ENCODE data around the gene TSSC4. TPM values are rescaled to one million over a fixed set of nuclear protein-coding genes. Genes with fewer than 3 reads are reported as not detected.

TSSC4 gene
- total RNA-seq, 1 donor from 2014 or later, result 59.7 TPM

DNA sequence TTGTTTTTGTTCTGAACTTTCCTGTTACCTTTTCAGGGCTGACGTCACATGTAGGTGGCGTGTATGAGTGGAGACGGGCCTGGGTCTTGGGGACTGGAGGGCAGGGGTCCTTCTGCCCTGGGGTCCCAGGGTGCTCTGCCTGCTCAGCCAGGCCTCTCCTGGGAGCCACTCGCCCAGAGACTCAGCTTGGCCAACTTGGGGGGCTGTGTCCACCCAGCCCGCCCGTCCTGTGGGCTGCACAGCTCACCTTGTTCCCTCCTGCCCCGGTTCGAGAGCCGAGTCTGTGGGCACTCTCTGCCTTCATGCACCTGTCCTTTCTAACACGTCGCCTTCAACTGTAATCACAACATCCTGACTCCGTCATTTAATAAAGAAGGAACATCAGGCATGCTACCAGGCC is 3.5 kb upstream of the TSSC4 start:
- intact Hi-C loops (cut with micrococcal nuclease), result no loop called here
- peak overlapping the region; percentile 46 for H3K27ac Mint-ChIP-seq
- peaks cover 50% of the 10 kb centered on the region for H3K4me1 Mint-ChIP-seq
- ATAC-seq (ENCODE audit: low read depth) (no peak), DNase-seq (no peak)
- TF ChIP-seq, protein P1, sequence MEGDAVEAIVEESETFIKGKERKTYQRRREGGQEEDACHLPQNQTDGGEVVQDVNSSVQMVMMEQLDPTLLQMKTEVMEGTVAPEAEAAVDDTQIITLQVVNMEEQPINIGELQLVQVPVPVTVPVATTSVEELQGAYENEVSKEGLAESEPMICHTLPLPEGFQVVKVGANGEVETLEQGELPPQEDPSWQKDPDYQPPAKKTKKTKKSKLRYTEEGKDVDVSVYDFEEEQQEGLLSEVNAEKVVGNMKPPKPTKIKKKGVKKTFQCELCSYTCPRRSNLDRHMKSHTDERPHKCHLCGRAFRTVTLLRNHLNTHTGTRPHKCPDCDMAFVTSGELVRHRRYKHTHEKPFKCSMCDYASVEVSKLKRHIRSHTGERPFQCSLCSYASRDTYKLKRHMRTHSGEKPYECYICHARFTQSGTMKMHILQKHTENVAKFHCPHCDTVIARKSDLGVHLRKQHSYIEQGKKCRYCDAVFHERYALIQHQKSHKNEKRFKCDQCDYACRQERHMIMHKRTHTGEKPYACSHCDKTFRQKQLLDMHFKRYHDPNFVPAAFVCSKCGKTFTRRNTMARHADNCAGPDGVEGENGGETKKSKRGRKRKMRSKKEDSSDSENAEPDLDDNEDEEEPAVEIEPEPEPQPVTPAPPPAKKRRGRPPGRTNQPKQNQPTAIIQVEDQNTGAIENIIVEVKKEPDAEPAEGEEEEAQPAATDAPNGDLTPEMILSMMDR (IDR thresholded peaks at IDR 0.05), result no peak
- CTCF ChIA-PET, result no interaction called here
- peaks cover 26% of the 10 kb centered on the region for H3K36me3 Mint-ChIP-seq (ENCODE audit: low read depth)
- H3K27me3 Mint-ChIP-seq, result no peaks in the 10 kb centered on the region
- no peaks in the 10 kb centered on the region for H3K9me3 Mint-ChIP-seq
- POLR2A ChIA-PET, result no interaction called here
- no peak overlapping the region for H3K4me3 Mint-ChIP-seq

DNA sequence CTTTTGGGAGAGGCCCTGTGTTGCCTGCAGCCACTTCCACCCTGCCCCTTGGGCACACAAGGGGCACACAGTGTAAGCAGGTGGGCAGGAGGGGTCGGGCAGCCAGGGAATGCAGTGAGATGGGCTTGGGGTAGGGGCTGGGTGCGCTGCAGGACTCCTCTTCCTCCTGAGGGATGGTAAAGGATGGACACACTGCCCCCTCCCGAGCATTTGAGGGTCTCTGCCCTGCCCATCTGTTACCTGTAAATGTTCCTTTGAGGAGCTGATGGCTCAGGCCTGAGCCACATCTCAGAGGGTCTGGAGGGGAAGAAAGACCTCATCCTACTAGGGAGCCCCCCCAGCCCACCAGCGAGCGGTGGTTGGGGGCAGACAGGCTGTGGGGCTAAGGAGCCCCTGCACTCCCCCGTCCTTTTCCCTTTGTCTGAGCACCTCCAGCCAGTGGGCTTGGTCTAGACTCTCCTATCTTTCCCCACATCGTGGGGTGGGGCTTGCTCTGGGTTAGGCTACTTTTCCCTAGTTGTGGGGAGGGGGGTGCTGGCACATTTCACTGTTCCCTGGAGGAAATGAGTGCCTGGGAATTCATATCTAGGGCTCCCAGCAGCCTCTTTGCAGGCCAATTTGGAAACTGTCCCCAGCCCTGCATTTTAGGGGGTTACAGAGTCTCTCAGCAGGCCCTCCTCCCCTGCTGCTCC is 1.7 kb upstream of the TSSC4 start:
- intact Hi-C loops (cut with micrococcal nuclease), result no loop called here
- Mint-ChIP-seq H3K9me3 (no peaks in the 10 kb centered on the region), H3K4me1 (peaks cover 40% of the 10 kb centered on the region), H3K27ac (peak overlapping the region; percentile 80), H3K36me3 (ENCODE audit: low read depth) (peaks cover 39% of the 10 kb centered on the region), H3K27me3 (no peaks in the 10 kb centered on the region), H3K4me3 (peak overlapping the region; percentile 88)
- TF ChIP-seq, protein P1 (IDR thresholded peaks at IDR 0.05), result no peak
- ATAC-seq (ENCODE audit: low read depth) (no peak), DNase-seq (no peak)
- ChIA-PET POLR2A (interaction anchor here (0.6 to 5.4 kb wide), 3 partner anchors 15 to 94 kb away, joined by 3 to 91 read pairs (median 23); no protein-coding TSS in a partner anchor), CTCF (interaction anchor here (1.4 to 3.1 kb wide), 3 partner anchors 22 to 201 kb away, joined by 3 to 30 read pairs (median 15); no protein-coding TSS in a partner anchor)

DNA sequence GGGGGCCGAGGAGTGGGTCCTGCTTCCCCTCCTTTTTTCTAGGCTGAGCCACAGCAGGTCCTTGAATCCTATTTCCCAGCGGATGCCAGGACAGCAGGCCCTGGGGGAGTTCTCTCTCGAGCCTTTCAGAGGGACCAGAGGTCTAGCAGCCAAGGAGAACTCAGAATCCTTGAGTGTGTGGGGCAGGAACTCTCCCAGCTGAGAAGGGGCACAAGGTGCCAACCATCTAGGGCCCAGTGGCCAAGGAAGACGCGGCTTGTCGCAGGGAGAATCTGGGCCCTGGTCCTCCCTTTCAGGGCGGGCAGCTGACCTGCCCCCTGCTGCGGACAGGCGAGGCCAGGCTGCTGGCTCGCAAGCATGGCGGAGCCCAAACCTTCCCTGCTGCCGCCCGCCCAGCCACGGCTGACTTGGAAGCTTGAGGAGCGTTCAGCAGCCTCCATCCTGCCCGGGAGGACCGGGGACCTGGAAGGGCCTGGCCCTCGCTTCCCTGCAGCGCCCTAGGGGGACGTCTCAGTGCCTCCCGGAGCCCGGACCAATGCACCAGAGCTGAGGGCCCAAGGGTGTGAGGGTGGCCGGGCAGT is 972 bp upstream of the TSSC4 start:
- Mint-ChIP-seq H3K4me3 (peak overlapping the region; percentile 88), H3K36me3 (ENCODE audit: low read depth) (peaks cover 45% of the 10 kb centered on the region), H3K9me3 (no peaks in the 10 kb centered on the region), H3K4me1 (peaks cover 32% of the 10 kb centered on the region), H3K27me3 (no peaks in the 10 kb centered on the region), H3K27ac (peak overlapping the region; percentile 73)
- POLR2A ChIA-PET, result interaction anchor here (1.2 to 5.6 kb wide), 7 partner anchors 9 to 451 kb away, joined by 3 to 91 read pairs (median 21); partner anchors contain the start of genes C11orf21, CD81 and TSPAN32
- DNase-seq (no peak), ATAC-seq (ENCODE audit: low read depth) (no peak)
- CTCF ChIA-PET, result interaction anchor here (1.3 to 3.1 kb wide), 6 partner anchors 18 to 201 kb away, joined by 3 to 30 read pairs (median 4); partner anchors contain the start of genes C11orf21 and TSPAN32
- intact Hi-C loops (cut with micrococcal nuclease), result loop anchor here (1.0 to 5.0 kb wide), 11 partner anchors 14 to 1398 kb away; partner anchors contain the start of genes CARS1, CD81, CDKN1C and LSP1
- TF ChIP-seq, protein P1 (IDR thresholded peaks at IDR 0.05), result no peak

DNA sequence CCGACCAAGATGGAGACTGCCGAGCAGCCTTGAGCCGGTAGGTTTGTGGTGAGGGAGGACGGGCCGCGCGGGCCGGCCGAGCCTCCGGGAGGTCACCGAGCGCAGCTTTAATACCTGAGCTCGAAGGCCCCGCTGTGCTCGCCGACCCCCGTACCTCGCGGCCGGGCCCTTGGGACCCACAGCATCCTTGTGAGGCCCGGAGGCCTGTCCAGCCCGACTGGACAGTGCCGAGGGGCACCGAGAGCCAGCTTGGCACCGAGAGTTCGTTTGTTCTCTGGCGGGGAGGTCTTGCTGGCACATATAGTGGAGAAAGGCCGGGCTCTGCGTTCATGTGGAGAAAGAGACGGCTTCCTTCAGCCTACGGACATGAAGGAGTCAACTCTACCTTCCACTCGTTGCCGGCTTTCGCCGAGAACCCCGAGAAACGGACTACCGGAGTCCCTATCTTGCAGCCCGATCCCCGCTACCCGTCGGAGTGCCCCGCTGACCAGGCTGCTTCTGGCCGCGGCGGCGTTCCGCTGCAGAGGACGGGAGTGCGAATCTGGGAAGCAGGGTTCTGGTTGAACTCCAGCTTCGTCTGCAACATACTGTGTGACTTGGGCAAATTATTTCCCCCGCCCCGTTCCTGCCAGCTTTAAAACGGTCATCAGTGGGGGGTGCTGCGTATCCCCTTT is 349 bp downstream of the TSSC4 start:
- Mint-ChIP-seq H3K27me3 (no peaks in the 10 kb centered on the region), H3K36me3 (ENCODE audit: low read depth) (peaks cover 47% of the 10 kb centered on the region), H3K4me3 (peak overlapping the region; percentile 88), H3K27ac (peak overlapping the region; percentile 83), H3K9me3 (no peaks in the 10 kb centered on the region), H3K4me1 (peaks cover 24% of the 10 kb centered on the region)
- TF ChIP-seq, protein P1 (IDR thresholded peaks at IDR 0.05), result no peak
- ATAC-seq (ENCODE audit: low read depth) (no peak), DNase-seq (no peak)
- CTCF ChIA-PET, result interaction anchor here (0.6 to 3.1 kb wide), 9 partner anchors 17 to 1425 kb away, joined by 3 to 30 read pairs (median 3); partner anchors contain the start of genes C11orf21, CD81 and TSPAN32
- intact Hi-C loops (cut with micrococcal nuclease), result loop anchor here (1.0 to 5.0 kb wide), 11 partner anchors 16 to 1396 kb away; partner anchors contain the start of genes CARS1, CD81, CDKN1C and LSP1
- POLR2A ChIA-PET, result interaction anchor here (0.6 to 5.6 kb wide), 18 partner anchors 11 to 1091 kb away, joined by 3 to 91 read pairs (median 4); partner anchors contain the start of genes C11orf21, CD81, TOLLIP and TSPAN32

Data from activated B cell treated with CpG ODN at 0.5 μM for 24 hours (primary cell).